HG03066 (cell line): ENCODE results near the gene KIF19.

Experiments
- ATAC-seq: cut with Tn5 transposase; IDR thresholded peaks from one replicate; pipeline ENCODE4 v1.9.1; 2021; ENCODE audit warnings: low read depth; ENCODE audit not compliant: unreplicated experiment

Gene KIF19

DNA sequence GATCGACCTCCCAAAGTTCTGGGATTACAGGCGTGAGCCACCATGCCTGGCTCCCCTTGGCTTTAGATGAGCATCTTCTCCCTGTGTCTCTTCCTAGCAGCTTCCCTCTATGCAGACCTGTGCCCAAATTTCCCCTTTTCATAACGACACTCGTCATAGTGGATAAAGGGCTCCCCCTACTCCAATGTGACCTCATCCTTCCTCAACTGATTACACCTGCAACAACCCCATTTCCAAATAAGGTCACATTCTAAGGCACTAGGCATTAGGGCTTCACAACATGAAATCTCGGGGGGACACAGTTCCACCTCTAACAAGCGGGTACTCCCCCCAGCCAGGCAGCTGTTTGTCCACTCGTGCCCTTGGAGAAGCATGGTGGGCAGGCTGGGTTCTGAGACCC lies 10.3 kb downstream of the KIF19 start:
- ATAC-seq: no peak

DNA sequence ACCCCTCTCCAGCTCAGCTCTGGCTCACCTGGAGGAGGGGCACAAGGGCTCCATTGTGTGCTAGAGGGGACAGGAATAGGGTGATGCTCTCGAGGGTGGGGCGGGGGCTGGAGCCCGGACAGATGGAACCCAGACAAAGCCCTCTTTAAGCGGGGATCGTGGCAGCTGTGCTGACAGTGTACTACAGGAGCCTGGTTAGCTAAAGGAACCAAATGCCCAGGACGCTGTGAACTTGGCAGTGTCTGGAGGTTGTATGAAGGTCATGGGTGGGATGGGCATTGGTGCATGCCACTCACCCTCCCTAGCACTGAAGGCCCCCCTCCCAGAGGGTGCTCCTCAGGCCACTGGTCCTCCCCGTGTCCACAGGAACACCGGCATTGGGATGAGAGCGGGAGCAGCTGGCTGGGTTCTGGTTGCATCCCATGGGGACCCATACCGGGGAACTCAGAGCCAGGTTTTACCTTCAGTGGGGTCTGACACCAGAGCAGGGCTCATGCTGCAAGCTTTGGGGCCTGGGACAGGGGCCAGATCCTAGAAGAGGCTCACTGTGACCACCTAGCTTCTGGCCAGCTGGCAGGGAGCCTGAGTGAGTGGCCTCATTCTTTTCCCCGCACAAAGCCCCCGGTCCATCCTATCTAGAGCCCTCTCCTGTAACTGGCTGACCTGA lies 11.9 kb downstream of the KIF19 start:
- ATAC-seq: no peak

DNA sequence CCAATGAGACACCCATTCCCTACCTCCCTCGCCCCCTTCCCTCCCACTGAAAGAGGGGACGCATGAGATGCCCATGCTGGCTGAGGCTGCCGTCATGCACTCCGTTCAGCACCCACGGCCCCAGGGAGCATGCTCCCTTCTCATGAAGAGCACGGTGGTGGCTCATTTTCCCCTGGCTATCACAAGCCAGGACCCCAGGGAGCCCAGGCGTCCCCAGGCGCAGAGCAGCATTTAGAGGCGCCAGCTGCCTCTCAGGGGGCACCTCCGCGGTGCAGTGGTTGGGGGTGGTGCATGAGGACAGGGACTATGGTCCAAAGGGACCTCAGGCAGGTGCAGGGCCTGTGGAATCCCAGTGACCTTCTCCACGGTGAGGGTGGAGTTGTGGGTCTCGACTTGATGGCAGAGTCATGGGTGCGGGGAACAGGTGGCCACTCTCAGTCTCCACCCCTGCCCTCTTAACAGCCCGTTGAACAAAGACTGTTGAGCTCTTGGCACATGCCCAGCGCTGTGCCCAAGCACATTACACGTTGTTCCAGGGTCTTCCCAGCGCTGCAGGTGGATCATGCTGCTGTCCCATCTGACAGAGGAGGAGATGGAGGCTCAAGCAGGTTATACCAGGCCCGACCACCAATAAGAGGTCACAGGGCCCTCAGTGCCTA lies 13.6 kb downstream of the KIF19 start:
- no peak for ATAC-seq

DNA sequence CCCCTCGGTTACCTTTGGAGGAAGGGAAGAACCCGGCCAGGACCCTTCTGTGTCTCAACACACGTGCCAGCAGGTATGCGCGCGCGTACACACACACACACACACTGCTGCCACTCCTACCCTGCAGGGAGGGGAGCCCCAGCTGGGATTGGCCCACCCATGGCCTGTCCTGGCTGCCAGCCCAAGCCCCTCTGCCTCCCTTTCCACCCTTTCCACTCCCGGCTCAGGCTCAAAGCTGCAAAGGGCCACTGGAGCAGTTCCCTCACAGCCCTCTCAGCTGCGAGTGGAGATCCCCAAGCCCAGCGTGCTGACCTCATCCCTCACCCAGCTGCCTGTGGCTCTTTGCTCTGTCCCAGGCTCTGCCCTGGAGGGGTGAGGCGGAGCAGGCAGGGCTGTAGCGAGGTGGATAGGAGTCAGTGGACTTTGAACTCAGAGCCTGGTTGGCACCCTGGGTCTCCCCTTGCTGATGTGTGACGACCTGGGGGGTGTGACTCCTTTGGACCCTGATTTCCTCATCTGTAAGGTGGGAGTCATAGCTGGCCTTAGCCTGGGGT lies 14.5 kb downstream of the KIF19 start:
- no peak for ATAC-seq

DNA sequence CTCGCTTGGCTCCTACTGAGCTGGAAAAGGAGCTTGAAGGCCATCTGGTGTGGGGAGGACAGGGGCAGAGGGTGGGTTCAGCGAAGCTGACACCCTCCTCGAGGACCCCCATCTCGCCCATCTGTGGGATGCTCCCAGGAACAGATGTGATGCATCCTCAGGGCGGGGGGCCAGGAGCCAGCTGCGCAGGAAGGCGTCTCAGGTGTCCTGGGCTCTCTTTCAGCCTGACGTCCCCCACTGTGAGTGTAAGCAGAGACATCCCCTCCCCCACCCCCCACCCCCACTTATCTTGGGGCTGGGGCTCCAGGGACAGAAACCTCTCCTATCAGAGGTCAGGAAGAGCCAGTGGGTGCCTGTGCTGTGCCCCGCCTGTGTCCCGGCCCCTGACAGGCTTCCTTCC lies 16.2 kb downstream of the KIF19 start:
- ATAC-seq: no peak

DNA sequence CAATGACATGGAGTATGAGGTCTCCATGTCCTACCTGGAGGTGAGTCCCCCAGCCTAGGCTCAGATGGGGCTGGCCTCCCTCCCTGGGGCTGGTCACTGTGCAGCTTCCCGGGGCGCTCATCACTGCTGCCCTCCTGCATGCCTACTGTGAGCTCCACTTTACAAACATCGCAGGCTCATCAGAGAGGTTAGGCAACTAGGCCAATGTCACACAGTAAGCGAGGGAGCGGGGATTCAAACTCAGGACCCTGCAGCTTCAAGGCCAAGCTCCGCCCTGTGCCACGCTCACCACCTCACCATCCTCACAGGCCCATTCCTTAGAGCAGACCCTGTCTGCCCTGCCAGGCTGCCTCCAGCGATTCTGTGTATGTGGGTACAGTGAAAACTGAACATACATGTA lies 17.1 kb downstream of the KIF19 start:
- no peak for ATAC-seq

DNA sequence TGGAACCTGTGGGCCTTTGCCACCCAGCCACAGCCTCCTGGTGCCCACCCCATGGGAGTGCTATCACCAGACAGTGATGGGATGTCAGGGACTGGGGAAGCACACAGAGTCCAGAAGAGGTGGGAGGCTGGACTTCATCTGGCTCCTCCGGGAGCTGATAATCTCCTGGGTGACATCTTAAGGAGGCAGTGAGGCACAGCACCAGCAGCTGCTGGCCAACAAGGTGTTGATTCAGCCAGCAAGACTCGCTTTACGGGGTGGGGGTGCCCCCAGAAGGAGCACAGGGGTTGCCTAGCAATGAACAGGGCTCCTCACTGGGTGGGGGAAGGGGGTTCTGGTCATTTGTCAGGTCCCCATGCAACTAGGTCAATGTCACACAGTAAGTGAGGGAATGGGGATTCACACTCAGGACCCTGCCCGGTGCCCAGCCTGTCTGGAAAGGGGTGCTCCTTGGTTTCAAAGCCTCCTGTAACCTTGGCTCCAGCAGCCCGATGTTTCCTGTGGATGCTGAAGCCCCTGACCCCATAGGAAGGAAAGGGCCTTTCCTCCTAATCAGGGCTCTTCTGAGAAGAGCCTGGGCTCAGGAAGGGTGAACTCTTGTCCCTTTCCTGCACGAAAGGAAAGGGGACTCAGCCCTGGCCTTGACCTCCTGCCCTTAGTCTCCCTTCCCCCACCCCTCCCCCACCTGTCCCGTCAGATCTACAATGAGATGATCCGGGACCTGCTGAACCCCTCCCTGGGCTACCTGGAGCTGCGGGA lies 17.7 kb downstream of the KIF19 start:
- ATAC-seq: no peak

DNA sequence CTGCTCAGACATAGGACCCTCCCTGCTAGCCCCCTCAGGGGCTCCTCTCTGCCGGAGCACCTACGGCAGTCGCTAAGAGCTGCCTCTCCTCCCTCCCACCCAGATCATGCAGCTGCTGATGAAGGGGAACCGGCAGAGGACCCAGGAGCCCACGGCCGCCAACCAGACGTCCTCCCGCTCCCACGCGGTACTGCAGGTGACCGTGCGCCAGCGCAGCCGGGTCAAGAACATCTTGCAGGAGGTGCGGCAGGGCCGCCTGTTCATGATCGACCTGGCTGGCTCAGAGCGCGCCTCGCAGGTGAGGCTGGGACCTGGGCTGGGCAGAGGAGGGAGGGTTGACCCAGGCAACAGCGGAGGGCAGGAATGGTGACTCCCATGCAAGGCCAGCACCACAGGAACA lies 18.6 kb downstream of the KIF19 start:
- no peak for ATAC-seq

DNA sequence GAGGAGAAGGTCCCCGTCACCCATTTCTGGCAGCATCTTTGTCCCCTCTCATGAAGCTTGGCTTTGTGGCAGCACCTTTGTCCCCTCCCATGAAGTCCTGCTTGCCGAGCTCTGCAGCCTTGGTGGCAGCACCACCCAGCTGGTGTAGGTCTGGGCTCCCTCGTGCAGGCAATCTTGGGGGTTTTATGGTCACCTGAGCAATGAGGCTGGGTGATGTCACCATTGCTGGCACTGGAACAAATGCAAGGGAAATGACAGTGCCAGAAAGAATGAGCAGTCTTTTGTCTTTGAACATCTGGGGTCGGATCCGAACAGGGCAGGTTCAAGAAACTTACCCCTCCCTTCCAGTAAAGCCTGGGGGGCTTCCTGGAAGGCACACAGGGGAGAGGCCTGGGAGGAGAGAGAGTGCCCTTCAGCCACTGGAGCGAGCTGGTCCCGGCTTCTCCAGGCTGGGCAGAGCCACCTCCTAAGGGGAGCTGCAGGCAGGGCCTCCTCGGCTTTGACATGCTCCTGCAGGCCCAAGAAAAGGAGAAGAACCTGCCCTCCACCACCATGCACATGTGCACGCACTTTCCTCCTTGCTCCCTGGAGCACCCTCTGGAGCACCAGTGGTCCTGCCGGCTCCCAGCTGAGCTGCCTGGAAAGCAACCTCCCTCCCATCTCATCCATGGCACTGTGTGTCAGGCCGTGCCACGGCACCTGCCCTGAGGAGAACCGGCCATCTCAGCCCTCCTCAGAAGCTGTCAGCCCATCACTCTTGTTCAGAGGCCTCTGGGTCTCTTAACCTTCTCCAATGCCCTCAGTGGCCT lies 19.6 kb downstream of the KIF19 start:
- ATAC-seq: no peak

DNA sequence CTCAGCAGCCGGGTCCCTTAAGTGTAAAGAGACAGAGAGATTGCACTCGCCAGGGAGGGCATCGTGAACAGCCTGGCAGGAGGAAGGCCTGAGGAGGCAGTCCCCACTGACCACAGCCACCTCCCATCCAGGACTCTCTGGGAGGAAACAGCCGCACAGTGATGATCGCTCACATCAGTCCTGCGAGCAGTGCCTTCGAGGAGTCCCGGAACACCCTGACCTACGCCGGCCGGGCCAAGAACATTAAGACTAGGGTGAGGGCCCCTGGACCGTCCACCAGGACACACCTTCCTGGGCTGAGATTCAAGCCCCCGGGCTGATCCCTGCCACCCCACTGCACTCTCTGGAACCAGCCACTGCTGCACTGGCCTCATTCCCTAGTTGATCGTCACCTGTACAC lies 21.6 kb downstream of the KIF19 start:
- no peak for ATAC-seq

DNA sequence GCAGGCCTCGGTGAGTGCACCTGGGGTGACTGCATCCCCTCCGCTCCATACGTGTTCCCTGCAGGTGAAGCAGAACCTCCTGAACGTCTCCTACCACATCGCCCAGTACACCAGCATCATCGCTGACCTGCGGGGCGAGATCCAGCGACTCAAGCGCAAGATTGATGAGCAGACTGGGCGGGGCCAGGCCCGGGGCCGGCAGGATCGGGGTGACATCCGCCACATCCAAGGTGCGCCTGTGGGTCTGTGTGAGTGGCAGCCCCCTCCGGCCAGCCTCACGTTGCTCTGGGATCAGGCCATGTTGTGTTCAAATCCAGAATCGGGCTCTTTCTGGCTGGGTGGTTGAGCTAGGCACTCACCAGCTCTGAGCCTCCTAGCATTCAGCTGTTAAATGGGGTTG lies 23.1 kb downstream of the KIF19 start:
- no peak for ATAC-seq

DNA sequence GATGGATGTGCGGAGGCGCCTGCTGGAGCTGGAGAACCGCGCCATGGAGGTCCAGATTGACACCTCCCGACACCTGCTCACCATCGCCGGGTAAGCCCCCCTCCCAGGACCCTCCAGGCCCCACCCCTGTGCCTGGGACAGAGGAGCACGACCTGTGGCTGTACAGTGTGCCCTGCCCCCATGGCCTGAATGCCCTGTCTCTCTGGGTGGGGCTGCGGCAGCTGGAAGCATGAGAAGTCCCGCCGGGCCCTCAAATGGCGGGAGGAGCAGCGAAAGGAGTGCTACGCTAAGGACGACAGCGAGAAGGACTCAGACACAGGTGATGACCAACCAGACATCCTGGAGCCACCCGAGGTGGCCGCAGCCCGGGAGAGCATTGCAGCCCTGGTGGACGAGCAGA lies 24.5 kb downstream of the KIF19 start:
- no peak for ATAC-seq

DNA sequence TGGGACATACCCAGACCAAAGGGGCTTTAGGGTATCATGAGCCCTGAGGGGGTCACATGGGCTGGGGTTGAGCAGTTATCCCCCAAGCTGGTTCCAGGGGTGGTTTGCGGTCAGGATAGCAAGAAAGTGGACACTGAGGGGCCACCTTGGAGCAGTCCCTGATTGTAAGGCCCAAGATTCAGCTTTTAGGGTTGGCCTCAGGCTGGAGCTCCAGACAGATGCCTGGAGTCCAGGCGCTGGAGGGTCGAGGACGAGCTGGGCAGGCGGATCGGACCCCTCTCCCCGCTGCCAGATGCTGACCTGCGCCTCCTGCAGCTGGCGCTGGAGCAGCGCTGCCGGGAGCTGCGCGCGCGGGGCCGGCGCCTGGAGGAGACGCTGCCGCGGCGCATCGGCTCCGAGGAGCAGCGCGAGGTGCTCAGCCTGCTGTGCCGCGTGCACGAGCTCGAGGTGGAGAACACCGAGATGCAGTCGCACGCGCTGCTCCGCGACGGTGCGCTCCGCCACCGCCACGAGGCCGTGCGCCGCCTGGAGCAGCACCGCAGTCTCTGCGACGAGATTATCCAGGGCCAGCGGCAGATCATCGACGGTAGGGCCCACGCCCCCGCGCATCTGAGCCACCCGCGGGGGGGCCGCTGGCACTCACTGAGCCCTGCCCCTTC lies 25.7 kb downstream of the KIF19 start:
- no peak for ATAC-seq

DNA sequence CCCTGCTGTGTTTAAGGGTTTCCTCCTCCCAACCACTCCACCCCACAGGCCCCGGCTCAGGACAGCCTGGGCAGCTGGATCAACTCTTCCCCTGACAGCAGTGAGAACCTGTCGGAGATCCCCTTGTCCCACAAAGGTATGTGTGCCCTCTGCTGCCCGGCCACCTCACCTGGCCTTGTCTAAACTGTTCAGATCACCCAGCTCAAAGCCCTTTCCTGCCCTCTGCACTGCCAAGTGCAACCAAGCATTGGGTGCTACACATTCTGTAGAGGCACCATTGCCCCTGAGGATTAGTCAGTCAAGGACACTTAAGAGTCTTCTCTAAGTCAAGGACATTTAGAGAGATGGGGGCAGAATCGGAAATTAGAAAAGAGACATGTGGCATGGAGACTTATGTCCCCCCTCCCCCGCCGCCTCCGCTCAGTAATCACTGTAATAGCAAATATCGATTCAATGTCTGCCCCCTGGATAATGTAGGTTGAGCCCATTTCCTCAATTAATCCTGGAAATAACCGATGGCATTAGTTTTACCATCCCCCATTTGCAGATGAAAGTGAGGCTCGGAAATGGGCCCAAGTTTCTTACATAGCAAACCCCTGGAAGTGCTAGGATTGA lies 27.5 kb downstream of the KIF19 start:
- no peak for ATAC-seq

DNA sequence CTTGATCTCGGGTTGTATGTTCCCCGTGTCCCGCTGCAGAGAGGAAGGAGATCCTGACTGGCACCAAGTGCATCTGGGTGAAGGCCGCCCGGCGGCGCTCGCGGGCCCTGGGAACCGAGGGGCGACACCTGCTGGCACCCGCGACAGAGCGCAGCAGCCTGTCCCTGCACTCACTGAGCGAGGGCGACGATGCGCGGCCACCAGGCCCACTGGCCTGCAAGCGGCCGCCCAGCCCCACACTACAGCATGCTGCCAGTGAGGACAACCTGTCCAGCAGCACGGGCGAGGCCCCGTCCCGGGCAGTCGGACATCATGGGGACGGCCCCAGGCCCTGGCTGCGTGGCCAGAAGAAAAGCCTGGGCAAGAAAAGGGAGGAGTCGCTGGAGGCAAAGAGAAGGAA lies 28.1 kb downstream of the KIF19 start:
- ATAC-seq: no peak

DNA sequence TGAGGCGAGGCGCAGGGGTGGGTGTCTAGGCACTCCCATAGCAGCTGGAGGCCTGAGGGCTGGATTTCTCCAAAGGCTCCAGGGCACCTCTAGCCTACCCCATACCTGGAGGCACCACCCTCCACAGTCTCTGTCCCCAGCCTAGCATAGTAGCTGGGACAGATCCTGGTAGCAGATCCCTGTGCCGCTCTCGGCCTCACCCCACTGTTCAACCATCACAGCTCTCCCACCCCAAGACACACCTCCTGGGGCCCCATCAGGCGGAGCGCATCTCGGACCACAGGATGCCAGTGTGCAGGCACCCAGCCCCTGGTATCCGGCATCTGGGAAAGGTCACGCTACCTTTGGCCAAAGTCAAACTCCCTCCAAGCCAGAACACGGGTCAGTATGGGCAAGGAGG lies 28.5 kb downstream of the KIF19 start:
- ATAC-seq: no peak

DNA sequence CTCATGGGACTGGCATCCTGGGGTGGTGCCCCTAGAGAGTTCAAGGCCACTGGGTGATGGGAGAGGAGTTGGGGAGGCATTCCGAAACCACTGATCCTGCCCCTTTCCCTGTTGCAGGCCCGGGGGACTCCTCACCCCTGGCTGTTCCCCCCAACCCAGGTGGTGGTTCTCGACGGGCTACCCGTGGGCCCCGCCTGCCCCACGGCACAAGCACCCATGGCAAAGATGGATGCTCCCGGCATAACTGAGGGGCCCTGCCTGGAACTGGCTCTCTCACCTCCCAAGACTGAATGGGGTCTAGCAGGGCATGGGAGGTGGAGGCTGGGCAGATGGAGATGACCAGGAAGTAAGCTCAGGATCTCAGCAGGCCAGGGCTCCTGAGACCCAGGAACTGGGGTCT lies 29.0 kb downstream of the KIF19 start:
- no peak for ATAC-seq

DNA sequence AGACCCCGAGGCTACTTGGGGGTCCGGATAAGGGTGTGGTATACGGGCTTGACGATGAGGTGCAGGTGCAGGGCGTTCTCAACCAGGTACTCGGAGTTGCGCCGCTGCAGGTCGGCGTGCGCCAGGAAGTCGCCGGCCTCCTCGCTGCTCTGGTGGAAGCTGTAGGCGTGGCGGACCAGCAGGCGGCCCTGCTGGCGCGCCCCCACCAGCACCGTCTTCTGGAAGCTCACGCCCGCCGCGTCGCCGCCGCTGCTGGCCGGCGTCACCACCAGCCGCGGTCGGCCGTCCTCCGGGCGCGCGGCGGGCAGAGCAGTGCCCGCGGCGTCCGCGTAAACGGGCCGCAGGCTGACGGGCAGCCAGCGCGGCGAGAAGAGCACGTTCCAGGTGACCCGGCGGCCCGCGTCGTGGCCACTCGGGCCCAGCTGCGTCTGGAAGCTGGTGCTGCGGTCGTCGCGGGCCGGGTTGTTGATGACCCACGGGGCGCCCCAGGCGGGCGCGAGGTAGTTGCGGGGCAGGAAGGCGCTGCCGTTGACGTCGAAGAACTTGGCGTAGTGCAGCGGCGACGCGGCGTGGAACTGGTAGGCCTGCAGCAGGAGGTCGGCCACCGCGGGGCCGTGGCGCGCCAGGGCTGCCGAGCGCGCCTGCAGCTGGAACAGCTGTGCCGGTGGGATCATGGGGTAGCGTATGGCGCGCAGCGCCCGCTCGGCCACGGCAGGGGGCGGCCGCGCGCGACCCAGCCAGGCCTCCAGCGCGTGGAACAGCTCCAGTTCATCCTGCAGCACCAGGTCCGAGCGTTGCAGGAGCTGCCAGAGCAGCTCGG lies 30.8 kb downstream of the KIF19 start:
- ATAC-seq: no peak

DNA sequence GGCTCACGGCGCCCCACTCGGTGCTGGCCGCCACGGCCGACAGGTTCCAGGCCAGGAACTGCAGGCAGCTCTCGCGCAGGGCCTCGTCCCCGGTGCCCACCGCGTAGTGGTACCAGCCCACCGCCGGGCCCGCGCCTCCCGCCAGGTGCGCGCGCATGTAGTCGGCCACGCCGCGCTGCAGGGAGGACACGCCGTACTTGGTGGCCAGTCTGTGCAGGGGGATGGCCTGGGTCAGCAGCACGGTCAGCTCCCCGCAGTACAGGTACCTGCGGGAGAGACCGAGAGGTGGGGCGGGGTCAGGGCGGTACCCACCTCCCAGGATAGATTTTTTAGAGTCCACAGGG lies 31.4 kb downstream of the KIF19 start:
- no peak for ATAC-seq
